Tibial artery (tissue), 4 donors: ENCODE measurements around the gene EGR1.
A peak's percentile ranks its signal among the peaks of the same experiment; 100 is the strongest.

ENCODE experiments used
- DNase-seq, 2 donors: peaks; one replicate each; pipeline ENCODE4 v3.0.0-alpha.2; 2019
- H3K27ac ChIP-seq, 2 donors: fragments of 200-600 bp; sonication (generic) in 1 of 2; 1 replicate in 1 of 2; 2 replicates in 1 of 2; pipeline ENCODE4 v1.5.1; 2018 to 2019; ENCODE audit warnings: mild to moderate bottlenecking in 1 of 2
- H3K27me3 ChIP-seq, 2 donors: fragments of 200-600 bp; sonication (generic) in 1 of 2; one replicate each; pipeline versions ENCODE4 v1.5.1 to v1.6.0; 2016 to 2019
- H3K36me3 ChIP-seq, 3 donors: fragments of 200-600 bp; sonication (generic) in 2 of 3; one replicate each; pipeline ENCODE4 v1.5.1; 2016 to 2019; ENCODE audit warnings: mild to moderate bottlenecking in 2 of 3
- H3K4me1 ChIP-seq, 4 donors: fragments of 200-600 bp; sonication (generic) in 2 of 4; 1 replicate in 3 of 4; 2 replicates in 1 of 4; pipeline ENCODE4 v1.5.1; 2016 to 2019
- H3K4me3 ChIP-seq, 2 donors: fragments of 200-600 bp; sonication (generic) in 1 of 2; 1 replicate in 1 of 2; 2 replicates in 1 of 2; pipeline ENCODE4 v1.5.1; 2018 to 2019; ENCODE audit warnings: mild to moderate bottlenecking in 2 of 2
- H3K9me3 ChIP-seq, 3 donors: fragments of 200-600 bp; sonication (generic) in 1 of 3; one replicate each; pipeline ENCODE4 v1.5.1; 2016 to 2019
- CTCF ChIP-seq, 2 experiments: fragments of 200-600 bp in 1 of 2; fragments of 450-650 bp in 1 of 2; IDR thresholded peaks; one replicate each; pipeline ENCODE4 v1.5.1; 2017 to 2019; ENCODE audit warnings: antibody characterized with exemption in 2 of 2, mild to moderate bottlenecking in 1 of 2, moderate library complexity in 1 of 2
- intact Hi-C: fragments of 100-400 bp; cut with DNase I; formaldehyde crosslinking; loops from one replicate; pipeline ENCODE4 v1.15.0; 2023; ENCODE audit warnings: low total_unique reads

EGR1 gene

GRCh38 chr5:138482638-138483037, 17.4 kb downstream of the EGR1 start:
- no peak for DNase-seq
- no peaks in the 10 kb centered on the region for H3K4me1 ChIP-seq
- no peak overlapping the region for H3K4me3 ChIP-seq
- no peak for TF ChIP-seq CTCF (IDR thresholded peaks at IDR 0.05)
- no peaks in the 10 kb centered on the region for H3K36me3 ChIP-seq
- no peaks in the 10 kb centered on the region for H3K27me3 ChIP-seq
- no peak overlapping the region for H3K27ac ChIP-seq
- no peaks in the 10 kb centered on the region for H3K9me3 ChIP-seq
- intact Hi-C loops: no loop called here

GRCh38 chr5:138488481-138488945, 23.2 kb downstream of the EGR1 start:
- intact Hi-C loops: no loop called here
- H3K27me3 ChIP-seq: peaks cover 0 to 36% of the 10 kb centered on the region in 2 donors
- DNase-seq: no peak
- no peaks in the 10 kb centered on the region for H3K36me3 ChIP-seq
- TF ChIP-seq CTCF (IDR thresholded peaks at IDR 0.05): no peak
- no peak overlapping the region for H3K27ac ChIP-seq
- H3K9me3 ChIP-seq: no peaks in the 10 kb centered on the region
- no peak overlapping the region for H3K4me3 ChIP-seq
- peaks cover 0 to 39% (median 31%) of the 10 kb centered on the region in 4 donors for H3K4me1 ChIP-seq

DNA sequence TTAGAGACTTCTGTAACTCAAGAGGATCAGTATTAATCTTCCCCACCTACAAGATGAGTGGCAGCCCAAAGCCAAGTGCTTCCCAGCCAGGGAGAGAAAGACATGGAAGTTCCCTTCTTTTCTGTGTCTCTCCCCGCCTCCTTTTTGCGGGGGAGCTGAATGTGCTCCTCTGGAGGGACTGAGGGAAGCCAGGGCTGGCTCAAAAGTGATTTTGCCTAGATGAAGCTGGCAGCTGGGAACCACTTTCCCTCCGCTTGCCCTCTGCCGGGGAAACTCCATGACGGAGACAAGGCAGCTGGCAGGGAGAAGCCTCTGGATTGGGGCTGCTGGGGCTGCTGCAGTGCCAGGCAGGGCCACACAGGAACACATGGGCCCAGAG, 24.4 kb downstream of the EGR1 start:
- Histone ChIP-seq H3K9me3 (no peaks in the 10 kb centered on the region), H3K27ac (no peak overlapping the region), H3K36me3 (no peaks in the 10 kb centered on the region), H3K27me3 (peaks cover 0 to 36% of the 10 kb centered on the region in 2 donors), H3K4me1 (peaks cover 0 to 40% (median 31%) of the 10 kb centered on the region in 4 donors), H3K4me3 (no peak overlapping the region)
- DNase-seq: peak in 1 of 2 donors; percentile 72
- intact Hi-C loops: no loop called here
- no peak for TF ChIP-seq CTCF (IDR thresholded peaks at IDR 0.05)

GRCh38 chr5:138490648-138491283, 25.5 kb downstream of the EGR1 start:
- Histone ChIP-seq H3K27ac (no peak overlapping the region), H3K4me3 (no peak overlapping the region)
- no peak for TF ChIP-seq CTCF (IDR thresholded peaks at IDR 0.05)

GRCh38 chr5:138491284-138491648, 26.0 kb downstream of the EGR1 start:
- no peak for DNase-seq
- intact Hi-C loops: no loop called here
- Histone ChIP-seq H3K4me1 (peaks cover 0 to 40% (median 31%) of the 10 kb centered on the region in 4 donors), H3K36me3 (no peaks in the 10 kb centered on the region), H3K4me3 (peak overlapping the region; percentile 51 to 64), H3K27ac (peak overlapping the region in 1 of 2 donors; percentile 21), H3K9me3 (no peaks in the 10 kb centered on the region), H3K27me3 (peaks cover 0 to 36% of the 10 kb centered on the region in 2 donors)
- no peak for TF ChIP-seq CTCF (IDR thresholded peaks at IDR 0.05)

More at GRCh38 chr5:138490648-138491283, 25.5 kb downstream of the EGR1 start:
- no peak for DNase-seq
- intact Hi-C loops: no loop called here
- no peaks in the 10 kb centered on the region for H3K9me3 ChIP-seq
- H3K4me1 ChIP-seq: peaks cover 0 to 40% (median 31%) of the 10 kb centered on the region in 4 donors
- peaks cover 0 to 36% of the 10 kb centered on the region in 2 donors for H3K27me3 ChIP-seq
- H3K36me3 ChIP-seq: no peaks in the 10 kb centered on the region
